K562 (cell line): ENCODE measurements around the gene AKAP7. TPM values are rescaled to one million over a fixed set of nuclear protein-coding genes. Genes with fewer than 3 reads are reported as not detected.

Source experiments
- ATAC-seq: fragments of 200-7000 bp; cut with Tn5 transposase; 3 replicates; pipeline ENCODE4 v1.9.1; 2020; ENCODE audit warnings: moderate library complexity
- BruUV-seq: library from RNA; stranded (reverse); fragments of 400-500 nt; replicated peaks from 2 replicates; lab custom pipeline; 2021; lab: Mats Ljungman, UMichigan
- CTCF ChIA-PET: fragments of 300-600 bp; formaldehyde crosslinking; extraction: SDS; loops from one replicate; lab custom pipeline; 2021; ENCODE audit warnings: low intra/inter-chr PET ratio; lab: Yijun Ruan, JAX
- POLR2A ChIA-PET: fragments of 300-600, 350-650 bp; sonication (Branson Sonifier 250); formaldehyde crosslinking; extraction: SDS; loops from one replicate; lab custom pipeline; 2021; ENCODE audit warnings: antibody characterized with exemption, inconsistent platforms; lab: Yijun Ruan, JAX
- DNase-seq, 4 experiments: peaks; one replicate each; pipeline versions ENCODE4 v3.0.0 to v3.0.0-alpha.2; 2011 to 2018; ENCODE audit warnings: low spot score in 3 of 4, mixed read lengths in 3 of 4; ENCODE audit errors: extremely low read depth in 1 of 4
- FAIRE-seq: peaks from 2 replicates; lab custom pipeline; 2011; peaks lifted over from hg19 to GRCh38; lab: Jason Lieb, UNC
- H2AFZ ChIP-seq: 2 replicates; pipeline ENCODE4 v1.6.0; 2011; ENCODE audit warnings: low read depth, low read length, control low read depth, inconsistent platforms
- H3K27ac ChIP-seq: fragments of 200-600 bp; 3 replicates; pipeline ENCODE4 v1.8.0; 2011; ENCODE audit warnings: low read depth, mild to moderate bottlenecking, control low read depth, inconsistent platforms, low read length, moderate library complexity, mixed read lengths; ENCODE audit errors: extremely low read depth
- H3K27me3 ChIP-seq, 2 experiments: fragments of 300-600 bp in 1 of 2; 2 replicates in 1 of 2; 3 replicates in 1 of 2; pipeline versions ENCODE4 v1.6.0 to v1.8.0; 2011; ENCODE audit warnings: inconsistent platforms in 2 of 2, low read length in 2 of 2, mild to moderate bottlenecking in 1 of 2, mixed read lengths in 1 of 2, moderate library complexity in 1 of 2; ENCODE audit not compliant: control insufficient read depth in 2 of 2, insufficient read depth in 2 of 2
- H3K36me3 ChIP-seq: fragments of 300-600 bp; 3 replicates; pipeline ENCODE4 v1.8.0; 2011; ENCODE audit warnings: mild to moderate bottlenecking, low read length, inconsistent platforms; ENCODE audit not compliant: control insufficient read depth, insufficient read depth
- H3K4me1 ChIP-seq, 2 experiments: fragments of 200-600 bp in 1 of 2; replicated peaks in 1 of 2; 2 replicates in 1 of 2; 3 replicates in 1 of 2; pipeline versions ENCODE4 v1.5.1 to v1.8.0; 2011; ENCODE audit warnings: inconsistent platforms in 2 of 2, low read length in 2 of 2, mild to moderate bottlenecking in 1 of 2, mixed read lengths in 1 of 2, moderate library complexity in 1 of 2; ENCODE audit not compliant: control insufficient read depth in 2 of 2, insufficient read depth in 2 of 2
- H3K4me2 ChIP-seq: 2 replicates; pipeline ENCODE4 v1.6.1; 2011; ENCODE audit warnings: low read length, control low read depth, inconsistent platforms, mixed read lengths; ENCODE audit not compliant: insufficient read depth
- H3K4me3 ChIP-seq: fragments of 200-600 bp; sonication (generic), shearing (Covaris generic); 2 replicates; pipeline ENCODE4 v1.5.1; 2016; ENCODE audit warnings: control low read depth, inconsistent platforms
- H3K79me2 ChIP-seq: fragments of 200-600 bp; 3 replicates; pipeline ENCODE4 v1.8.0; 2011; ENCODE audit warnings: low read length, inconsistent platforms; ENCODE audit not compliant: control insufficient read depth, insufficient read depth
- H3K9ac ChIP-seq, 2 experiments: 2 replicates each; pipeline versions ENCODE4 v1.6.0 to v1.6.1; 2011; ENCODE audit warnings: low read depth in 2 of 2, low read length in 2 of 2, control low read depth in 1 of 2, inconsistent platforms in 1 of 2, mild to moderate bottlenecking in 1 of 2, mixed read lengths in 1 of 2; ENCODE audit not compliant: insufficient read depth in 1 of 2
- H3K9me1 ChIP-seq: one replicate; pipeline ENCODE4 v1.6.0; 2011; ENCODE audit warnings: inconsistent platforms, mild to moderate bottlenecking, low read length, moderate library complexity; ENCODE audit not compliant: control insufficient read depth, insufficient read depth
- H3K9me3 ChIP-seq: replicated peaks from 2 replicates; pipeline ENCODE4 v1.5.1; 2011; ENCODE audit warnings: low read depth, low read length, inconsistent platforms; ENCODE audit not compliant: control insufficient read depth, insufficient read depth
- H4K20me1 ChIP-seq: replicated peaks from 2 replicates; pipeline ENCODE4 v1.6.1; 2011; ENCODE audit warnings: low read length, inconsistent platforms, mixed read lengths; ENCODE audit not compliant: control insufficient read depth, insufficient read depth
- CC2D1A ChIP-seq: fragments of 450-650 bp; IDR thresholded peaks from 2 replicates; pipeline ENCODE4 v1.6.1; 2017; ENCODE audit warnings: mild to moderate bottlenecking
- ETV1 ChIP-seq: fragments of 450-650 bp; conservative IDR thresholded peaks from 2 replicates; pipeline ENCODE4 v1.6.1; 2016; ENCODE audit warnings: missing genetic modification characterization, control low read depth, low read depth, missing compliant biosample characterization
- MCM7 ChIP-seq, 2 experiments: fragments of 450-650 bp; IDR thresholded peaks; 2 replicates each; pipeline ENCODE4 v1.6.1; 2016 to 2018
- PML ChIP-seq: IDR thresholded peaks from 2 replicates; pipeline ENCODE4 v1.6.1; 2012; ENCODE audit warnings: low read length, inconsistent platforms
- POLR3A ChIP-seq: IDR thresholded peaks from 2 replicates; pipeline ENCODE4 v1.6.1; 2011; ENCODE audit warnings: borderline replicate concordance, mild to moderate bottlenecking, moderate library complexity; ENCODE audit not compliant: insufficient read length, insufficient read depth; ENCODE audit errors: extremely low read depth
- PTRF ChIP-seq: fragments of 450-650 bp; IDR thresholded peaks from 2 replicates; pipeline ENCODE4 v1.6.1; 2016; ENCODE audit warnings: mild to moderate bottlenecking, missing genetic modification characterization, missing compliant biosample characterization
- RB1 ChIP-seq: fragments of 450-650 bp; IDR thresholded peaks from 2 replicates; pipeline ENCODE4 v1.6.1; 2017; ENCODE audit warnings: low read depth, mild to moderate bottlenecking
- SNIP1 ChIP-seq: fragments of 450-650 bp; IDR thresholded peaks from 2 replicates; pipeline ENCODE4 v1.7.1; 2017; ENCODE audit warnings: low read depth, mild to moderate bottlenecking
- TCF3 ChIP-seq: sonication (generic); formaldehyde crosslinking; IDR thresholded peaks from 2 replicates; pipeline ENCODE4 v1.4.0; 2020; ENCODE audit warnings: mild to moderate bottlenecking, missing genetic modification reagents
- ZNF212 ChIP-seq: fragments of 450-650 bp; formaldehyde crosslinking; IDR thresholded peaks from 2 replicates; pipeline ENCODE4 v1.4.0; 2020; ENCODE audit warnings: mild to moderate bottlenecking
- ZNF263 ChIP-seq: sonication (generic); formaldehyde crosslinking; IDR thresholded peaks from 2 replicates; pipeline ENCODE4 v1.8.0; 2022; ENCODE audit warnings: mild to moderate bottlenecking, missing genetic modification reagents, borderline replicate concordance
- WGBS: fragments of 100-300 bp; shearing (Covaris generic); methylation state at CpG from one replicate; pipeline ENCODE4 v1.1.6; 2016; ENCODE audit warnings: low coverage, mixed read lengths; ENCODE audit not compliant: insufficient coverage; ENCODE audit errors: missing lambda C conversion rate; 5-methylcytosine and 5-hydroxymethylcytosine counted together
- in situ Hi-C: fragments of 300-500 bp; cut with MboI; formaldehyde crosslinking; loops from 4 replicates; pipeline ENCODE4 v1.15.0; 2018; ENCODE audit warnings: inconsistent platforms, mixed read lengths
- intact Hi-C: fragments of 100-400 bp; cut with micrococcal nuclease; formaldehyde crosslinking; loops from 2 replicates; pipeline ENCODE4 v1.14.2; 2022
- polyA plus RNA-seq, 8 experiments: library from polyadenylated mRNA; depleted of rRNA in 4 of 8; stranded (reverse) in 5 of 8; unstranded in 3 of 8; fragments of >200 nt; fragmentation: Nextera tagmentation in 2 of 8; fragmentation: Illumina TruSeq in 1 of 8; extraction: Ambion mirVana in 2 of 8; extraction: Trizol in 1 of 8; gene quantifications; 2 replicates each; pipeline versions ENCODE4 v1.2.1 to v1.2.3, GENCODE V29; 2011 to 2014; ENCODE audit warnings: inconsistent platforms in 1 of 8, missing spikeins in 1 of 8
- total RNA-seq, 7 experiments: library from RNA; depleted of rRNA in 6 of 7; stranded (reverse); fragments of >200 nt in 6 of 7; fragmentation: Illumina TruSeq in 2 of 7; extraction: Trizol in 2 of 7; gene quantifications; 2 replicates each; pipeline versions ENCODE4 v1.2.1 to v1.2.3, GENCODE V29; 2011 to 2021; ENCODE audit warnings: low replicate concordance in 1 of 7
- TF ChIP-seq, protein P1 (sequence below): fragments of 250-450 bp; sonication (Bioruptor Pico); IDR thresholded peaks from 2 replicates; pipeline ENCODE4 v1.5.1; 2021; ENCODE audit warnings: mild to moderate bottlenecking
- TF ChIP-seq, protein P2 (sequence below): fragments of 450-650 bp; IDR thresholded peaks from one replicate; pipeline ENCODE4 v1.6.1; 2018; ENCODE audit warnings: mild to moderate bottlenecking, moderate library complexity; ENCODE audit not compliant: partially characterized antibody
- TF ChIP-seq, protein P3 (sequence below): fragments of 450-650 bp; IDR thresholded peaks from 2 replicates; pipeline ENCODE4 v1.6.1; 2016; ENCODE audit warnings: mild to moderate bottlenecking
- TF ChIP-seq, protein P4 (sequence below): fragments of 450-650 bp; IDR thresholded peaks from 2 replicates; pipeline ENCODE4 v1.6.1; 2016

AKAP7 gene
- total and polyA plus RNA-seq, 9 of the 15 experiments (the other 6 are each of a cell fraction or from before 2014, with no cell fraction given), result 0.82 to 2.6 (median 1.6) TPM

DNA sequence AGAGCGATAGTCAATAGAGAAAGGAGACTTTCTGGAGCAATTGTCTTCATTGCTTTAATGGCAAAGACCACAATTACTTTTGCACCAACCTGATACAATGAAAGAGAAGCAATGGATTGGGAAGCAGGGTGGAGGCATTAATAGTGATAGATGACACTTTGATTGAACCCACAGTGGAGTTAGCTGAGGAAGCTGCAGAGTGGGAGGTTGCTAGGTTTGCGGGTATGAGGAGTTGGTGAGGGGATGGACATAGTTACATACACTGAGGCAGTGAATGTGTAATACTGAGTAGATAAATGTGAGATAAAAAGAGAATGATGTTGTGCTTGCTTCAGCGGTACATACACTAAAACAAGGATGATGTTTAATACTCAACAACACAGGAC, 91.9 kb downstream of the AKAP7 start (continued):
- no peak for TF ChIP-seq ZNF263 (CRISPR knock-in tag)
- TF ChIP-seq, protein P1, sequence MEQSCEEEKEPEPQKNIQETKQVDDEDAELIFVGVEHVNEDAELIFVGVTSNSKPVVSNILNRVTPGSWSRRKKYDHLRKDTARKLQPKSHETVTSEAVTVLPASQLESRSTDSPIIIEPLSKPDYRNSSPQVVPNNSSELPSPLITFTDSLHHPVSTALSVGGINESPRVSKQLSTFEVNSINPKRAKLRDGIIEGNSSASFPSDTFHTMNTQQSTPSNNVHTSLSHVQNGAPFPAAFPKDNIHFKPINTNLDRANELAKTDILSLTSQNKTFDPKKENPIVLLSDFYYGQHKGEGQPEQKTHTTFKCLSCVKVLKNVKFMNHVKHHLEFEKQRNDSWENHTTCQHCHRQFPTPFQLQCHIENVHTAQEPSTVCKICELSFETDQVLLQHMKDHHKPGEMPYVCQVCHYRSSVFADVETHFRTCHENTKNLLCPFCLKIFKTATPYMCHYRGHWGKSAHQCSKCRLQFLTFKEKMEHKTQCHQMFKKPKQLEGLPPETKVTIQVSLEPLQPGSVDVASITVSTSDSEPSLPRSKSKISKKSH (CRISPR knock-in tag), result no peak

DNA sequence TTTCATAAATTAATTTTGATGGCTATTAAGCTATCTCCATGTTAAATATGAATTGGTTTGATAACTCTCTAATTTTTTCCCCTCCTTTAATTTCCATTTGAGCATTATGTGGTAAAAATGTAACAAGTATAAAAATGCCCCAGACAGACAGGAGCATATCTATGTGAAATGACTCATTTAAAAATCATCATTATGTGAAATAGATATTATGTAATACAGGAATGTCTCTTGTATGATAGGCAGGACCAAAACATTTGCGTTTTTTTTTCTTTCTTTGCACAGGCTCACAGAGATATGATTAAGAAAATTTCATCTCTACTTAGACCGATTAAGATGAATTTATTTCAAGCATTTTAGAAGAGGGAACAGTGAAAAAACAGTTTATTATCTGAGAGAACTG, 95.8 kb downstream of the AKAP7 start:
- H3K36me3 ChIP-seq, result no peaks in the 10 kb centered on the region
- no peak for ATAC-seq
- 0% methylated on average over 2 of the region's 2 CpGs for WGBS

More for the DNA sequence above, 95.8 kb downstream of the AKAP7 start:
- TF ChIP-seq POLR3A, result no peak
- no peak for TF ChIP-seq ETV1 (tag)
- TF ChIP-seq ZNF212 (CRISPR knock-in tag), result no peak
- no peak for TF ChIP-seq TCF3 (CRISPR knock-in tag)
- TF ChIP-seq CC2D1A, result no peak
- TF ChIP-seq, protein P2, sequence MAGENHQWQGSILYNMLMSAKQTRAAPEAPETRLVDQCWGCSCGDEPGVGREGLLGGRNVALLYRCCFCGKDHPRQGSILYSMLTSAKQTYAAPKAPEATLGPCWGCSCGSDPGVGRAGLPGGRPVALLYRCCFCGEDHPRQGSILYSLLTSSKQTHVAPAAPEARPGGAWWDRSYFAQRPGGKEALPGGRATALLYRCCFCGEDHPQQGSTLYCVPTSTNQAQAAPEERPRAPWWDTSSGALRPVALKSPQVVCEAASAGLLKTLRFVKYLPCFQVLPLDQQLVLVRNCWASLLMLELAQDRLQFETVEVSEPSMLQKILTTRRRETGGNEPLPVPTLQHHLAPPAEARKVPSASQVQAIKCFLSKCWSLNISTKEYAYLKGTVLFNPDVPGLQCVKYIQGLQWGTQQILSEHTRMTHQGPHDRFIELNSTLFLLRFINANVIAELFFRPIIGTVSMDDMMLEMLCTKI, result no peak
- no peak for TF ChIP-seq RB1
- TF ChIP-seq, protein P3, sequence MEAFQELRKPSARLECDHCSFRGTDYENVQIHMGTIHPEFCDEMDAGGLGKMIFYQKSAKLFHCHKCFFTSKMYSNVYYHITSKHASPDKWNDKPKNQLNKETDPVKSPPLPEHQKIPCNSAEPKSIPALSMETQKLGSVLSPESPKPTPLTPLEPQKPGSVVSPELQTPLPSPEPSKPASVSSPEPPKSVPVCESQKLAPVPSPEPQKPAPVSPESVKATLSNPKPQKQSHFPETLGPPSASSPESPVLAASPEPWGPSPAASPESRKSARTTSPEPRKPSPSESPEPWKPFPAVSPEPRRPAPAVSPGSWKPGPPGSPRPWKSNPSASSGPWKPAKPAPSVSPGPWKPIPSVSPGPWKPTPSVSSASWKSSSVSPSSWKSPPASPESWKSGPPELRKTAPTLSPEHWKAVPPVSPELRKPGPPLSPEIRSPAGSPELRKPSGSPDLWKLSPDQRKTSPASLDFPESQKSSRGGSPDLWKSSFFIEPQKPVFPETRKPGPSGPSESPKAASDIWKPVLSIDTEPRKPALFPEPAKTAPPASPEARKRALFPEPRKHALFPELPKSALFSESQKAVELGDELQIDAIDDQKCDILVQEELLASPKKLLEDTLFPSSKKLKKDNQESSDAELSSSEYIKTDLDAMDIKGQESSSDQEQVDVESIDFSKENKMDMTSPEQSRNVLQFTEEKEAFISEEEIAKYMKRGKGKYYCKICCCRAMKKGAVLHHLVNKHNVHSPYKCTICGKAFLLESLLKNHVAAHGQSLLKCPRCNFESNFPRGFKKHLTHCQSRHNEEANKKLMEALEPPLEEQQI, result no peak
- no peak for TF ChIP-seq MCM7 (IDR thresholded peaks at IDR 0.05)
- TF ChIP-seq PML, result no peak
- no peak for TF ChIP-seq PTRF (tag)
- TF ChIP-seq, protein P4, sequence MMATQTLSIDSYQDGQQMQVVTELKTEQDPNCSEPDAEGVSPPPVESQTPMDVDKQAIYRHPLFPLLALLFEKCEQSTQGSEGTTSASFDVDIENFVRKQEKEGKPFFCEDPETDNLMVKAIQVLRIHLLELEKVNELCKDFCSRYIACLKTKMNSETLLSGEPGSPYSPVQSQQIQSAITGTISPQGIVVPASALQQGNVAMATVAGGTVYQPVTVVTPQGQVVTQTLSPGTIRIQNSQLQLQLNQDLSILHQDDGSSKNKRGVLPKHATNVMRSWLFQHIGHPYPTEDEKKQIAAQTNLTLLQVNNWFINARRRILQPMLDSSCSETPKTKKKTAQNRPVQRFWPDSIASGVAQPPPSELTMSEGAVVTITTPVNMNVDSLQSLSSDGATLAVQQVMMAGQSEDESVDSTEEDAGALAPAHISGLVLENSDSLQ, result no peak
- TF ChIP-seq SNIP1, result no peak
- TF ChIP-seq, all 486 proteins: peak for 0
- intact Hi-C loops, result no loop called here
- Histone ChIP-seq H2AFZ (no peak overlapping the region), H4K20me1 (no peaks in the 10 kb centered on the region), H3K27me3 (no peaks in the 10 kb centered on the region), H3K4me1 (no peaks in the 10 kb centered on the region), H3K9me1 (no peaks in the 10 kb centered on the region), H3K27ac (no peak overlapping the region), H3K4me2 (no peak overlapping the region), H3K79me2 (no peaks in the 10 kb centered on the region), H3K9me3 (no peaks in the 10 kb centered on the region), H3K4me3 (no peak overlapping the region), H3K9ac (no peak overlapping the region)
- in situ Hi-C loops, result no loop called here
- BruUV-seq, result no TSS peak
- ChIA-PET POLR2A (interaction anchor here (0.7 kb wide), 1 partner anchor 21 kb away, joined by 3 read pairs; no protein-coding TSS in a partner anchor), CTCF (no interaction called here)
- DNase-seq (no peak), FAIRE-seq (no peak)
